ENCODE results near the gene DUSP14.
A peak's percentile ranks its signal among the peaks of the same experiment; 100 is the strongest.

DUSP14 gene

GRCh38 chr17:37517881-37518280, 28.2 kb downstream of the DUSP14 start:
- DNase-seq = no peak

GRCh38 chr17:37518826-37519225, 29.1 kb downstream of the DUSP14 start:
- DNase-seq = no peak

GRCh38 chr17:37519251-37519985, 29.7 kb downstream of the DUSP14 start:
- DNase-seq = no peak

- no peak for DNase-seq
Measured at GRCh38 chr17:37520174-37520573, 30.5 kb downstream of the DUSP14 start.

GRCh38 chr17:37521821-37522220, 32.1 kb downstream of the DUSP14 start:
- DNase-seq = no peak

GRCh38 chr17:37523715-37524219, 34.1 kb downstream of the DUSP14 start:
- no peak for DNase-seq

GRCh38 chr17:37527249-37527851, 37.7 kb downstream of the DUSP14 start:
- DNase-seq = peak; percentile 55

GRCh38 chr17:37530420-37530819, 40.7 kb downstream of the DUSP14 start:
- DNase-seq = peak; percentile 44

GRCh38 chr17:37532756-37533155, 43.1 kb downstream of the DUSP14 start:
- DNase-seq = no peak

GRCh38 chr17:37535906-37536305, 46.2 kb downstream of the DUSP14 start:
- DNase-seq = no peak

- DNase-seq = no peak
Measured at GRCh38 chr17:37538981-37539659, 49.4 kb downstream of the DUSP14 start.

- DNase-seq = peak; percentile 59
Measured at GRCh38 chr17:37541880-37542660, 52.4 kb downstream of the DUSP14 start.

- no peak for DNase-seq
Measured at GRCh38 chr17:37543637-37544052, 54.0 kb downstream of the DUSP14 start.

- DNase-seq = no peak
Measured at GRCh38 chr17:37545486-37545885, 55.8 kb downstream of the DUSP14 start.

- DNase-seq = no peak
Measured at GRCh38 chr17:37546302-37546701, 56.6 kb downstream of the DUSP14 start.

GRCh38 chr17:37547986-37548385, 58.3 kb downstream of the DUSP14 start:
- no peak for DNase-seq

GRCh38 chr17:37551788-37552187, 62.1 kb downstream of the DUSP14 start:
- DNase-seq = no peak

GRCh38 chr17:37553401-37553966, 63.8 kb downstream of the DUSP14 start:
- no peak for DNase-seq

- DNase-seq = no peak
Measured at GRCh38 chr17:37555386-37555785, 65.7 kb downstream of the DUSP14 start.

GRCh38 chr17:37557482-37557881, 67.8 kb downstream of the DUSP14 start:
- DNase-seq = no peak

GRCh38 chr17:37558299-37558698, 68.6 kb downstream of the DUSP14 start:
- no peak for DNase-seq

- no peak for DNase-seq
Measured at GRCh38 chr17:37562016-37562745, 72.5 kb downstream of the DUSP14 start.
